Activated T-helper 9 cell treated with anti-CD3 and anti-CD28 coated beads, Interleukin-2, amount 50 U/mL, for 16 hours (primary cell): ENCODE data around the gene TAL1.
"Not testable (repeated sequence)": the region's sequence is repeated elsewhere in the genome, so short reads cannot be mapped to it uniquely, and the experiment has no call there.

Experiments
- DNase-seq: peaks from one replicate; pipeline ENCODE4 v3.0.0-alpha.2; 2020; ENCODE audit warnings: low read depth

The TAL1 gene

DNA sequence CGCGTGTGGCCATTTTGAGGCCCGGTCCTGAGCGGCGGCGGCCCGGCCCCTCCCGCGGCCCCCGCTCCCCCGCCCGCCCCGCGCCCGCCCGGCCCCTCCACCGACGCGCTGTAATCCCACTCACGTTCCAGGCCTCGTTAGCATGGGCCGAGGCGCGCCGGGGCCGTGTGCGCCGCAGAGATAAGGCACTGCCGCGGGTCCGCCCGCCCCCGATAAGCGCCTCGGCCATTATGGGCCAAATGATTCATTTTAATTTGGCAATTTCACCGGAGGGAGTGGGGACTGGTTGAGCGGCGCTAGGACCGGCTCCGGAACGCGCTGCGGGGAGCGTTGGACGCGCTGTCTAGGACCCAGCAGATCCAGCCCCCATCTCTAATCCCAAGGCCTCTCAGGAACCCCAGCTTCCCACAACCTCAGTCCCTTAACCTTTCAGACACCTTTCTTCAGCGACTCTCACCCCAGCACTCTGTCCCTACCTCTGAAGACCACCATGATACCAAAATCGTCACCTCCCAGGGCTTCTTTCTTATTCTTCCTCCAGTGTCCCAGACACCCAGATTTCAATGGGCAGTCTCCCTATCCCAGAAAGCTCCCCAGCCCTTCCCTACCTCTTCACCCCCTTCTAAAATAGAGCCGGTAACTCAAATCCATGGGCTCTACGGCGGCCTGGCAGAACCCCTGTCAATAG is at the start of gene TAL1:
TSS of gene TAL1 (minus strand) at position 39 of the 688 bp plus-strand sequence. CDS start 6,337 bp downstream, outside the sequence.
- DNase-seq: no peak

- no peak for DNase-seq
Measured at GRCh38 chr1:47280142-47280541, 48.1 kb upstream of the TAL1 start.

DNA sequence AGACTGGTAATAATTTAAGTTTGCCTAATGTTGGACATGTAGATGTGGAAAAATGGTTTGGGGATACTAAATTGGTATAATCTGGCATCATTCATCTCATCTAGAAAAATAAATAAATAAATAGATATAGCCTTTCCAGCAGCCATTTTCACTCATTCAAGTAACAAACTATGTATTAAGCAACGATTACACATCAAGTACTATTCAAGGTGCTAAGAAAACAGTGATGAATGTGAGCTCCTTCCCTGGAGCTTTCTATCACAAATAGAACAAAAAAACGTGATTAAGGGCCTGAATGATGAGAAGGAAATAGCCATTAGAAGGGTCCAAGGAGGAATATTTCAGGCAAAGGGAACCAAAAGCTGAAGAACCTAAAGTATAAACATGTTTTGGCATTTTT is 44.8 kb upstream of the TAL1 start:
- no peak for DNase-seq

DNA sequence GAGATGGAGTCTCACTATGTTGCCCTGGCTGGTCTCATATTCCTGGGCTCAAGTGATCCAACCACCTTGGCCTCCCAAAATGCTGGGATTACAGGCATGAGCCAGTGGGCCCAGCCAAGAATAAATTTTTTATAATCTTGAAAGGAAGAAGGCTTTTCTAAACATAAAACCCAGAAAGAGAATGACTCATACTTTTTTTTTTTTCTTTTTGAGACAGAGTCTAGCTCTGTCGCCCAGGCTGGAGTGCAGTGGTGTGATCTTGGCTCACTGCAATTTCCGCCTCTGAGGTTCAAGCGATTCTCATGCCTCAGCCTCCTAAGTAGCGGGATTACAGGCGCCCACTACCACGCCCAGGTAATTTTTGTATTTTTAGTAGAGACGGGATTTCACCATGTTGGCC is 43.8 kb upstream of the TAL1 start:
- DNase-seq: not testable (repeated sequence)

- not testable (repeated sequence) for DNase-seq
Measured at GRCh38 chr1:47265529-47265928, 33.5 kb upstream of the TAL1 start.

DNA sequence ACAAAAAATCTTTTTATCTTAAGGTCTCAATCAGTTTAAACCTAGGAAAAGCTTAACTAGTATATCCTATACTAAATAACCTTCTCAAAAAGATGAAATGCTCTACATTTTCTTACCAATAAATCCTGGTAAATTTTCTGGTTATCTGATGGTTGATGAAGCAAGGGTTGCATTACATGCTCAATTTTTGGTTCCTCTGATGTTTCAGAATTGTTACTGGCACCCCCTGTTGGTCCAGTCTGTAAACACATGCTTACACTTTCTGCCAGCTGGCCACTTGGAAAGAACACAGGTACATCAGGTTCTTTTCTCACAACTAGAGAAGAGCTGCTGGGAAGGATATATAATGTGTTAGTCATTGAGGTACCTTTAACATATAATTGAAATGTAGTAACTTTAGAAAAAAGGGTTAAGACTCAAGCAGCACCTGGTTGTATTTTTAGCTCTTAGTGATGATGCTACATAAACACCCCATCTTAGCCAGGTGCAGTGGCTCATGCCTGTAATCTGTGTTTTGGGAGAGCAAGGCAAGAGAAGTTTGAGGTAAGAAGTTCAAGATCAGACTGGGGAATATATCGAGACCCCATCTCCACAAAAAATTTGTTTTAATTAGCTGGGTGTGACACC is 30.9 kb upstream of the TAL1 start:
- DNase-seq: no peak

GRCh38 chr1:47257224-47257623 is 25.2 kb upstream of the TAL1 start:
- no peak for DNase-seq

DNA sequence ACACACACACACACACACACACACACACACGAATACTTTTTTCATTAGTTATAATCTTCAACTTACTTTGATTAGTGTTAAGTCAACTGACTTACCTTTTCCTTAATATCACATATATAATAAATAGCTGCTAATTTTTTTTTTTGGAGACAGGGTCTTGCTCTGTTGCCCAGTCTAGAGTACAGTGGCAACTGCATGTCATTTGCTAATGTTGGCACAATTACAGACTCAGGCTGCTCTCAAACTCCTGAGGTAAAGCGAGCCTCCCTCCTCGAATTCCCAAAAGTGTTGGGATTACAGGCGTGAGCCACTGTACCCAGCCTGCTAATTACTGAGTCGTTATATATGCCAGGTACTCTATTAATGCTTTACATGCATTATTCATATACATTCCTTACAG is 20.8 kb upstream of the TAL1 start:
- DNase-seq: no peak

GRCh38 chr1:47252369-47252768 is 20.3 kb upstream of the TAL1 start:
- DNase-seq: no peak

DNA sequence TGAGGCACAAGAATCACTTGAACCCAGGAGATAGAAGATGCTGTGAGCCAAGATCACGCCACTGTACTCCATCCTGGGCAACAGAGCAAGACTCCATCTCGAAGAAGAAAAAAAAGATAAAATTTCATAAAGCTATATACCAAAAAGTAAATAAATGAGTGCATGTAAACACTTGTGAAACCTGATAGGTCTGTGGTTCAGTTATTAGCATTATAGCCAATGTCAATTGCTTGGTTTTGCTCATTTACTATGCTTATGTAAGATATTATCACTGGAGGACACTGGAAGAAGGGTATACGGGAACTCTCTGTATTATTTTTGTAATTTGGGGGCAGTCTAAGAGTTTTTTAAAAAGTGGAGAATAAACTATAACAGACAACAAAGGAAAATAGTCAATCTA is 17.7 kb upstream of the TAL1 start:
- no peak for DNase-seq

GRCh38 chr1:47244339-47244862 is 12.4 kb upstream of the TAL1 start:
- DNase-seq: no peak

DNA sequence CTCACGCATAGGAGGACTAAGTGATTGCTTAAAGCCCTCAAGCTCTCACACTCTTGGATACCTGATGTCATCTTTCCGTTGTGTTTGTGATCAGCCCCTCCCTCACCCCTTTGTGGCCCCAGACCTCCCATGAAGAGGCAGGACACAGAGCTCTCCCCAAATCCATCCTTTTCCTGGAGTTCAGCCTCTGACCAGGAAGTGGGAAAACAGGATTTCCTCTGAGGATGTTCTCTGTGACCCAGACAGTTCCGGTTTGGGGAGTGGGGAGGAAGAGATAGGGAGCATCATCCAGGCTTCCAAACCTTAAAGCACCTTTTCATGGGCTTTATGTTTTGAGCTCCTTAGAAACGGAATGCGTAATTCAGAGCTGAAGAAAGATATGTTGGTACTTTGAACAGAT is 11.9 kb upstream of the TAL1 start:
- no peak for DNase-seq

- no peak for DNase-seq
Measured at GRCh38 chr1:47241114-47242113, 9.4 kb upstream of the TAL1 start.

DNA sequence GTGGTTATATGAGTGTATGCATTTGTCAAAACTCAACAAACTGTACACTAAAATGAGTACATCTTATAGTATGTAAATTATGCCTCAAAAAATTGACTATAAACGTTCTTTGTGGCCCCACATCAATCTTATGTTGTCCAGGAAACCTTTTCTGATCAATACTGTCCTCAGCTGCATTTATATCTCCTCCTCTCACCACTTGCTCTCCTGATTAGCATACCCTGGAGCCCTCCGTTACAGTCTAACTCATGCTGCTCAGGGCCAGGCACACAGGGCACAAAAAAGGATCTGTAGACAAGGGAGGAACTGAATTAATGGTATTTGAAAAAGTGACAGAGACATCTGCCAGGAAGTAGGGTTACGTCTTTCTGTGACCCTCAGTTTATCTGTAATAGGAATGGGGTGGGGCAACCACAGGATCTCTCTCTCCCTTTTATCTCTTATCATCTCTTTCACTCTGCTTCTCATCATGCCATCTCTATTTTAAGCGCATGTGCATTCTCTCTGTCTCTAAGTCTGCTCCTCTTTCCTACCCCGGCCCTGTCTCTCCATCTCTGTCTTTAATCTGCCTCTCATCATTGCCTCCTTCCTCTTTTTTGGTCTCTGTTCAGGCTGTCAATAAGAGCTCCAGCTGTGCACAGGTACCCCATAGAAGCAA is 7.0 kb upstream of the TAL1 start:
- no peak for DNase-seq

DNA sequence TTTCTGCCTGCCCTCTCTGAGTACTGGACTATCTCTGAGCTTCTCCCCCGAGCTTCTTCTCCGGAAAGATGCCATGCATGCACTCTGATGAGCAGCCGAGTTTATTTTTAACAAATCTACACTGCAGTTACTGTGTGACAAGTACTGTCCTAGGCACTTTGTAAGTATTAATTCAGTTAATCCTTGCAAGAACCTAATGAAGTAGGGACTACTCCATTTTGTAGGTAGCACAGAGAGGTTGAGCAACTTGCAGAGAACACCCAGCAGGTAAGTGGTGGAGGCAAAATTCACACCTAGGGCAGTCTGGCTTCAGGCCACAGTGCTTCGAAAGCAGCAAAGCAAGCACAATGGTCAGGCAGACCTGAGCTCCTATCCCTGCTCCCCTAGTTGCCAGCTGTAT is 3.8 kb upstream of the TAL1 start:
- no peak for DNase-seq

DNA sequence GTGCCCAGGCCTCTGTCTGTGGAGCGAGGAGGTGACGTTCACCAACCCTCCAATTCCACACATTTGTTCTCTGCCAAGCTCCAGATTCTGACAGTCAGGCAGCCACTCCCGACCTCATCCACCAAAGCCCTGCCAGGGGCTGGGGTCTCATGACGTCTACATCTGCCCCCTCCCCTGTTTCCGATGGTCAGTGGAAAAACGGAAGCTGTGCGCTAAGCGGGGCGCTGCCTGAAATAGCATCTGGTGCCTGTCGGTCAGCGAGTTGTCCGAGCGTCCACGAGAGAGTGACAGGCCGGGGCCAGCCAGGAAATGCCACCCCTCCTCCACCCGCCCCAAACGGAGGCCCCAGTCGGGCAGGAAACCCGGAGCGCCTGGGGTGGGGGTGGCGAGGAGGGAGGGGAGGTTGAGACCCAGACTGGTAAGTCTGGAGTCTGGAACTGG is 3.2 kb upstream of the TAL1 start:
- DNase-seq: no peak

- no peak for DNase-seq
Measured at GRCh38 chr1:47233186-47233585, 1.2 kb upstream of the TAL1 start.

- no peak for DNase-seq
Measured at GRCh38 chr1:47231301-47232186, 481 bp downstream of the TAL1 start.

- DNase-seq: no peak
Measured at GRCh38 chr1:47230692-47231300, 1.2 kb downstream of the TAL1 start.
